ENCODE measurements around the gene MOG.

GRCh38 chr6:29656157-29656556 is 735 bp upstream of the MOG start:
- no peak for TF ChIP-seq EGR1 (IDR thresholded peaks at IDR 0.05; ENCODE audit: low read depth in 2 of 2)
- TF ChIP-seq, protein P1, sequence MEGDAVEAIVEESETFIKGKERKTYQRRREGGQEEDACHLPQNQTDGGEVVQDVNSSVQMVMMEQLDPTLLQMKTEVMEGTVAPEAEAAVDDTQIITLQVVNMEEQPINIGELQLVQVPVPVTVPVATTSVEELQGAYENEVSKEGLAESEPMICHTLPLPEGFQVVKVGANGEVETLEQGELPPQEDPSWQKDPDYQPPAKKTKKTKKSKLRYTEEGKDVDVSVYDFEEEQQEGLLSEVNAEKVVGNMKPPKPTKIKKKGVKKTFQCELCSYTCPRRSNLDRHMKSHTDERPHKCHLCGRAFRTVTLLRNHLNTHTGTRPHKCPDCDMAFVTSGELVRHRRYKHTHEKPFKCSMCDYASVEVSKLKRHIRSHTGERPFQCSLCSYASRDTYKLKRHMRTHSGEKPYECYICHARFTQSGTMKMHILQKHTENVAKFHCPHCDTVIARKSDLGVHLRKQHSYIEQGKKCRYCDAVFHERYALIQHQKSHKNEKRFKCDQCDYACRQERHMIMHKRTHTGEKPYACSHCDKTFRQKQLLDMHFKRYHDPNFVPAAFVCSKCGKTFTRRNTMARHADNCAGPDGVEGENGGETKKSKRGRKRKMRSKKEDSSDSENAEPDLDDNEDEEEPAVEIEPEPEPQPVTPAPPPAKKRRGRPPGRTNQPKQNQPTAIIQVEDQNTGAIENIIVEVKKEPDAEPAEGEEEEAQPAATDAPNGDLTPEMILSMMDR (IDR thresholded peaks at IDR 0.05; ENCODE audit: low read depth, low read length, missing input control) = no peak
- no peak for TF ChIP-seq MAX (IDR thresholded peaks at IDR 0.05)
- TF ChIP-seq TAF1 (conservative IDR thresholded peaks at IDR 0.05) = no peak

Data from liver (tissue), 3 donors.